Mesothelial cell of epicardium (in vitro differentiated cells): ENCODE data around the gene AFDN. TPM values are rescaled to one million over a fixed set of nuclear protein-coding genes. Genes with fewer than 3 reads are reported as not detected.

Experiments
- DNase-seq, 2 experiments: peaks; one replicate each; pipeline ENCODE4 v3.0.0; 2021; ENCODE audit warnings: low spot score in 2 of 2; ENCODE audit not compliant: unreplicated experiment in 2 of 2
- H3K27ac Mint-ChIP-seq: 2 replicates; pipeline ENCODE4 v1.8.0; 2021; ENCODE audit warnings: mixed read lengths
- H3K27me3 Mint-ChIP-seq: 2 replicates; pipeline ENCODE4 v1.8.0; 2021; ENCODE audit warnings: low read depth, mixed read lengths
- H3K36me3 Mint-ChIP-seq: 2 replicates; pipeline ENCODE4 v1.8.0; 2021; ENCODE audit warnings: mixed read lengths
- H3K4me1 Mint-ChIP-seq: 2 replicates; pipeline ENCODE4 v1.8.0; 2021; ENCODE audit warnings: mixed read lengths
- H3K4me3 Mint-ChIP-seq: 2 replicates; pipeline ENCODE4 v1.8.0; 2021; ENCODE audit warnings: mild to moderate bottlenecking, moderate library complexity, mixed read lengths
- H3K9me3 Mint-ChIP-seq: 2 replicates; pipeline ENCODE4 v1.8.0; 2021; ENCODE audit warnings: mixed read lengths
- total RNA-seq: library from RNA; stranded (reverse); gene quantifications from 3 replicates; pipeline ENCODE4 v1.2.1, GENCODE V29; 2021
- TF ChIP-seq, protein P1 (sequence below): fragments of 200-600 bp; sonication (generic); IDR thresholded peaks from one replicate; pipeline ENCODE4 v1.5.0; 2021; ENCODE audit warnings: antibody characterized with exemption; ENCODE audit not compliant: unreplicated experiment

Gene AFDN
- total RNA-seq, 1 donor from 2014 or later, result 284 TPM

GRCh38 chr6:168007592-168008338, 181.1 kb downstream of the AFDN start:
- Mint-ChIP-seq H3K27ac (peak overlapping the region; percentile 68), H3K4me1 (peaks cover 7% of the 10 kb centered on the region), H3K4me3 (no peak overlapping the region), H3K36me3 (peaks cover 8% of the 10 kb centered on the region), H3K9me3 (peaks cover 44% of the 10 kb centered on the region), H3K27me3 (no peaks in the 10 kb centered on the region)
- TF ChIP-seq, protein P1, sequence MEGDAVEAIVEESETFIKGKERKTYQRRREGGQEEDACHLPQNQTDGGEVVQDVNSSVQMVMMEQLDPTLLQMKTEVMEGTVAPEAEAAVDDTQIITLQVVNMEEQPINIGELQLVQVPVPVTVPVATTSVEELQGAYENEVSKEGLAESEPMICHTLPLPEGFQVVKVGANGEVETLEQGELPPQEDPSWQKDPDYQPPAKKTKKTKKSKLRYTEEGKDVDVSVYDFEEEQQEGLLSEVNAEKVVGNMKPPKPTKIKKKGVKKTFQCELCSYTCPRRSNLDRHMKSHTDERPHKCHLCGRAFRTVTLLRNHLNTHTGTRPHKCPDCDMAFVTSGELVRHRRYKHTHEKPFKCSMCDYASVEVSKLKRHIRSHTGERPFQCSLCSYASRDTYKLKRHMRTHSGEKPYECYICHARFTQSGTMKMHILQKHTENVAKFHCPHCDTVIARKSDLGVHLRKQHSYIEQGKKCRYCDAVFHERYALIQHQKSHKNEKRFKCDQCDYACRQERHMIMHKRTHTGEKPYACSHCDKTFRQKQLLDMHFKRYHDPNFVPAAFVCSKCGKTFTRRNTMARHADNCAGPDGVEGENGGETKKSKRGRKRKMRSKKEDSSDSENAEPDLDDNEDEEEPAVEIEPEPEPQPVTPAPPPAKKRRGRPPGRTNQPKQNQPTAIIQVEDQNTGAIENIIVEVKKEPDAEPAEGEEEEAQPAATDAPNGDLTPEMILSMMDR, result no peak
- no peak for DNase-seq

- TF ChIP-seq, protein P1, result no peak
These were observed 182.6 kb downstream of the AFDN start for GRCh38 chr6:168009331-168009730.

DNA sequence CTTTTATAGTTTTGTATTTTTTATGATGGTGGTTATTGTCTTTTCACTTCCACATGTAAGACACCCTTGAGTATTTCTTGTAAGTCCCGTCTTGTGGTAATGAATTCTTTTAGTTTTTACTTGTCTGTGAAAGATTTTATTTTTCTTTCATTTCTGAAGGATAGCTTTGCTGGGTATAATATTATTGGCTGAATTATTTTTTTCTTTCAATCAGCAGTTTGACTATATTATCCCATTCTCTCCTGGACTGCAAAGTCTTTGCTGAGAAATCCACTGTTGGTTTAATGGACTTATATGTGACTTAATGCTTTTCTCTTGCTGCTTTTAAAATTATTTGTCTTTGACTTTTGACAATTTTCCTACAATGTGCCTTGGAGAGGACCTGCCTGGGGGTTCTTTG, 184.6 kb downstream of the AFDN start:
- TF ChIP-seq, protein P1, result no peak
- Mint-ChIP-seq H3K27me3 (no peaks in the 10 kb centered on the region), H3K27ac (no peak overlapping the region), H3K4me3 (no peak overlapping the region), H3K4me1 (peaks cover 11% of the 10 kb centered on the region), H3K9me3 (peaks cover 49% of the 10 kb centered on the region), H3K36me3 (peaks cover 8% of the 10 kb centered on the region)
- no peak for DNase-seq

More at GRCh38 chr6:168009331-168009730, 182.6 kb downstream of the AFDN start:
- Mint-ChIP-seq H3K27ac (no peak overlapping the region), H3K9me3 (peaks cover 44% of the 10 kb centered on the region), H3K4me3 (no peak overlapping the region), H3K36me3 (peaks cover 8% of the 10 kb centered on the region), H3K27me3 (no peaks in the 10 kb centered on the region), H3K4me1 (peaks cover 4% of the 10 kb centered on the region)
- DNase-seq, result no peak

- DNase-seq, result no peak
- Mint-ChIP-seq H3K27me3 (no peaks in the 10 kb centered on the region), H3K27ac (no peak overlapping the region), H3K9me3 (peaks cover 49% of the 10 kb centered on the region), H3K4me1 (peaks cover 19% of the 10 kb centered on the region), H3K4me3 (no peak overlapping the region), H3K36me3 (peaks cover 8% of the 10 kb centered on the region)
- TF ChIP-seq, protein P1, result no peak
These were observed 185.9 kb downstream of the AFDN start for GRCh38 chr6:168012431-168013249.

- H3K4me1 Mint-ChIP-seq, result peaks cover 19% of the 10 kb centered on the region
- TF ChIP-seq, protein P1, result no peak
- no peaks in the 10 kb centered on the region for H3K27me3 Mint-ChIP-seq
- no peak for DNase-seq
- H3K4me3 Mint-ChIP-seq, result no peak overlapping the region
- no peak overlapping the region for H3K27ac Mint-ChIP-seq
- H3K9me3 Mint-ChIP-seq, result peaks cover 44% of the 10 kb centered on the region
- H3K36me3 Mint-ChIP-seq, result peaks cover 8% of the 10 kb centered on the region
These were observed 186.7 kb downstream of the AFDN start for GRCh38 chr6:168013250-168013915.
